ENCODE results near the gene CERT1. TPM values are rescaled to one million over a fixed set of nuclear protein-coding genes. Genes with fewer than 3 reads are reported as not detected.
A peak's percentile ranks its signal among the peaks of the same experiment; 100 is the strongest.

CERT1 gene
- total RNA-seq, 1 experiment from 2014 or later = 30.0 TPM

GRCh38 chr5:75412111-75412990 lies 99.1 kb downstream of the CERT1 start:
- Histone ChIP-seq H3K9me3 (ENCODE audit: low read depth, low read length, poor library complexity, severe bottlenecking) (no peaks in the 10 kb centered on the region), H3K4me3 (ENCODE audit: low read depth, low read length, poor library complexity, severe bottlenecking) (no peak overlapping the region), H3K36me3 (ENCODE audit: insufficient read depth, low read length, poor library complexity, severe bottlenecking) (peaks cover 8% of the 10 kb centered on the region), H3K27ac (ENCODE audit: low read depth, low read length, poor library complexity, severe bottlenecking) (no peak overlapping the region), H3K27me3 (replicated peaks; ENCODE audit: insufficient read depth, low read depth, low read length, poor library complexity) (no peaks in the 10 kb centered on the region), H3K4me1 (ENCODE audit: insufficient read depth, low read length, poor library complexity, severe bottlenecking) (no peaks in the 10 kb centered on the region)
- BruUV-seq (replicated peaks) = no TSS peak
- intact Hi-C loops (cut with micrococcal nuclease; ENCODE audit: unreplicated experiment) = no loop called here
- no peak for DNase-seq (ENCODE audit: low spot score)
- TF ChIP-seq, protein P1, sequence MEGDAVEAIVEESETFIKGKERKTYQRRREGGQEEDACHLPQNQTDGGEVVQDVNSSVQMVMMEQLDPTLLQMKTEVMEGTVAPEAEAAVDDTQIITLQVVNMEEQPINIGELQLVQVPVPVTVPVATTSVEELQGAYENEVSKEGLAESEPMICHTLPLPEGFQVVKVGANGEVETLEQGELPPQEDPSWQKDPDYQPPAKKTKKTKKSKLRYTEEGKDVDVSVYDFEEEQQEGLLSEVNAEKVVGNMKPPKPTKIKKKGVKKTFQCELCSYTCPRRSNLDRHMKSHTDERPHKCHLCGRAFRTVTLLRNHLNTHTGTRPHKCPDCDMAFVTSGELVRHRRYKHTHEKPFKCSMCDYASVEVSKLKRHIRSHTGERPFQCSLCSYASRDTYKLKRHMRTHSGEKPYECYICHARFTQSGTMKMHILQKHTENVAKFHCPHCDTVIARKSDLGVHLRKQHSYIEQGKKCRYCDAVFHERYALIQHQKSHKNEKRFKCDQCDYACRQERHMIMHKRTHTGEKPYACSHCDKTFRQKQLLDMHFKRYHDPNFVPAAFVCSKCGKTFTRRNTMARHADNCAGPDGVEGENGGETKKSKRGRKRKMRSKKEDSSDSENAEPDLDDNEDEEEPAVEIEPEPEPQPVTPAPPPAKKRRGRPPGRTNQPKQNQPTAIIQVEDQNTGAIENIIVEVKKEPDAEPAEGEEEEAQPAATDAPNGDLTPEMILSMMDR (conservative IDR thresholded peaks at IDR 0.05; ENCODE audit: low read depth, low read length) = 0 out of 2 replicates have a peak, but pooled peaks have one; percentile 17
- TF ChIP-seq EZH2 (IDR thresholded peaks at IDR 0.05; ENCODE audit: borderline replicate concordance, low read depth, low read length, poor library complexity, severe bottlenecking) = no peak
- ChIA-PET POLR2A (ENCODE audit: low non-redundant PET) (no interaction called here), CTCF (no interaction called here)

DNA sequence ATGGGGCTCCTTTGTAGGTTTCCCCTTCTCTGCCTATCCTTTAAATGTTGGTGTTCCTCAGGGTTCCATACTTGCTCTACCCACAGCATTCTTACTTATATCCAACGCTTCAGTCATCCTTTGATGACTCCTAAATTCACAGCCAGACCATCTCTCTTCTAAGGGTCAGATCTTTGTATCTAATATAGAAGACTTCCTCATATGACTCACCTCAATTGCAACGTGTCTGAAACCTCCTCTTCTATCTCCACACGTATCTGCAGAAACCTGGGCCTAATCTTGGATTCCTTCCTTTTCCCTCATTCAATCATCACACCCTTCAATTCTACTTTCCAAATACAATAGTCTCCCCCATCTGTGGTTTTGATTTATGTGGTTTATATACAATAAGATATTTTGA lies 106.1 kb downstream of the CERT1 start:
- intact Hi-C loops (cut with micrococcal nuclease; ENCODE audit: unreplicated experiment) = no loop called here
- ChIA-PET CTCF (no interaction called here), POLR2A (ENCODE audit: low non-redundant PET) (no interaction called here)
- Histone ChIP-seq H3K4me3 (ENCODE audit: low read depth, low read length, poor library complexity, severe bottlenecking) (no peak overlapping the region), H3K27ac (ENCODE audit: low read depth, low read length, poor library complexity, severe bottlenecking) (no peak overlapping the region), H3K4me1 (ENCODE audit: insufficient read depth, low read length, poor library complexity, severe bottlenecking) (no peaks in the 10 kb centered on the region), H3K36me3 (ENCODE audit: insufficient read depth, low read length, poor library complexity, severe bottlenecking) (peaks cover 3% of the 10 kb centered on the region), H3K9me3 (ENCODE audit: low read depth, low read length, poor library complexity, severe bottlenecking) (no peaks in the 10 kb centered on the region), H3K27me3 (replicated peaks; ENCODE audit: insufficient read depth, low read depth, low read length, poor library complexity) (no peaks in the 10 kb centered on the region)
- BruUV-seq (replicated peaks) = no TSS peak
- DNase-seq (ENCODE audit: low spot score) = no peak
- TF ChIP-seq, protein P1 (conservative IDR thresholded peaks at IDR 0.05; ENCODE audit: low read depth, low read length) = no peak
- no peak for TF ChIP-seq EZH2 (IDR thresholded peaks at IDR 0.05; ENCODE audit: borderline replicate concordance, low read depth, low read length, poor library complexity, severe bottlenecking)

GRCh38 chr5:75395277-75395676 lies 116.2 kb downstream of the CERT1 start:
- TF ChIP-seq, protein P1 (conservative IDR thresholded peaks at IDR 0.05; ENCODE audit: low read depth, low read length) = no peak
- TF ChIP-seq EZH2 (IDR thresholded peaks at IDR 0.05; ENCODE audit: borderline replicate concordance, low read depth, low read length, poor library complexity, severe bottlenecking) = no peak
- intact Hi-C loops (cut with micrococcal nuclease; ENCODE audit: unreplicated experiment) = no loop called here
- no peaks in the 10 kb centered on the region for H3K9me3 ChIP-seq (ENCODE audit: low read depth, low read length, poor library complexity, severe bottlenecking)
- no peaks in the 10 kb centered on the region for H3K36me3 ChIP-seq (ENCODE audit: insufficient read depth, low read length, poor library complexity, severe bottlenecking)
- H3K27ac ChIP-seq (ENCODE audit: low read depth, low read length, poor library complexity, severe bottlenecking) = no peak overlapping the region
- ChIA-PET CTCF (no interaction called here), POLR2A (ENCODE audit: low non-redundant PET) (no interaction called here)
- no peaks in the 10 kb centered on the region for H3K4me1 ChIP-seq (ENCODE audit: insufficient read depth, low read length, poor library complexity, severe bottlenecking)
- no peaks in the 10 kb centered on the region for H3K27me3 ChIP-seq (replicated peaks; ENCODE audit: insufficient read depth, low read depth, low read length, poor library complexity)
- no TSS peak for BruUV-seq (replicated peaks)
- no peak for DNase-seq (ENCODE audit: low spot score)
- no peak overlapping the region for H3K4me3 ChIP-seq (ENCODE audit: low read depth, low read length, poor library complexity, severe bottlenecking)
